Vagina (tissue), 2 donors: ENCODE results near the gene SLC35G2.

Experiments used
- POLR2A ChIP-seq, 2 donors: fragments of 450-650 bp; IDR thresholded peaks; one replicate each; pipeline ENCODE4 v1.6.1; 2017; ENCODE audit warnings: antibody characterized with exemption in 2 of 2, mild to moderate bottlenecking in 2 of 2, moderate library complexity in 2 of 2
- TF ChIP-seq, protein P1 (sequence below), 3 experiments: fragments of 450-650 bp in 2 of 3; fragments of 200-600 bp in 1 of 3; sonication (generic) in 1 of 3; IDR thresholded peaks; one replicate each; pipeline ENCODE4 v1.5.1; 2017 to 2019; ENCODE audit warnings: antibody characterized with exemption in 3 of 3, mild to moderate bottlenecking in 2 of 3, moderate library complexity in 2 of 3

DNA sequence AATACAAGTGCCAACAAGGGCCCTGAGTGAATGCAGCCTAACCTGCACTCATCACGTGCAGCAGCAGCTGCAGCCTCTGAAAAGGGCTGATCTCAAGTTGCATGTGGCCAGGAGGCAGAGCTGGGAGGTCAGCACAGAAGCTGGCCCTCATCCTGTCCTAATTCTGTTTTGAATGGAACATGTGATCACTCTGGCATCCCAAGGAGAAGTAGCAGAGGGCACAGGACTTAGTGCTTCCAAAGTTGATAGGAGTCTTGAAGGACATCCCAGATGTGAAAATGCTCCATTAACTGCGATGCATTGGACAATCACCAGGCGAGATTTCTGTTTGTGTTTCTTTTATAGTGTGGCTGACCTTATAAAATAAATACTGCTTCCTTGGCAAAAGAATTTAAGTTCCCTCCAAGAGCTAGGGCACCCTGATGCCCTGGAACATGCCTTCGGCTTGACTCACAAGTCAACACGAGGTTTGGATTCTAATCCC is 35.2 kb upstream of the SLC35G2 start:
- TF ChIP-seq, protein P1, sequence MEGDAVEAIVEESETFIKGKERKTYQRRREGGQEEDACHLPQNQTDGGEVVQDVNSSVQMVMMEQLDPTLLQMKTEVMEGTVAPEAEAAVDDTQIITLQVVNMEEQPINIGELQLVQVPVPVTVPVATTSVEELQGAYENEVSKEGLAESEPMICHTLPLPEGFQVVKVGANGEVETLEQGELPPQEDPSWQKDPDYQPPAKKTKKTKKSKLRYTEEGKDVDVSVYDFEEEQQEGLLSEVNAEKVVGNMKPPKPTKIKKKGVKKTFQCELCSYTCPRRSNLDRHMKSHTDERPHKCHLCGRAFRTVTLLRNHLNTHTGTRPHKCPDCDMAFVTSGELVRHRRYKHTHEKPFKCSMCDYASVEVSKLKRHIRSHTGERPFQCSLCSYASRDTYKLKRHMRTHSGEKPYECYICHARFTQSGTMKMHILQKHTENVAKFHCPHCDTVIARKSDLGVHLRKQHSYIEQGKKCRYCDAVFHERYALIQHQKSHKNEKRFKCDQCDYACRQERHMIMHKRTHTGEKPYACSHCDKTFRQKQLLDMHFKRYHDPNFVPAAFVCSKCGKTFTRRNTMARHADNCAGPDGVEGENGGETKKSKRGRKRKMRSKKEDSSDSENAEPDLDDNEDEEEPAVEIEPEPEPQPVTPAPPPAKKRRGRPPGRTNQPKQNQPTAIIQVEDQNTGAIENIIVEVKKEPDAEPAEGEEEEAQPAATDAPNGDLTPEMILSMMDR (IDR thresholded peaks at IDR 0.05) = no peak
- TF ChIP-seq POLR2A (IDR thresholded peaks at IDR 0.05) = no peak
